Mucosa of stomach (tissue), 1 donor: ENCODE results near the gene PSD2.
A peak's percentile ranks its signal among the peaks of the same experiment; 100 is the strongest.

ENCODE experiments used
- H3K27me3 ChIP-seq: one replicate; pipeline ENCODE4 v1.7.0; 2013; ENCODE audit warnings: mild to moderate bottlenecking, low read length; ENCODE audit not compliant: control insufficient read depth, insufficient read depth
- H3K36me3 ChIP-seq: one replicate; pipeline ENCODE4 v1.7.0; 2013; ENCODE audit warnings: low read length; ENCODE audit not compliant: control insufficient read depth, insufficient read depth
- H3K4me1 ChIP-seq: one replicate; pipeline ENCODE4 v1.7.0; 2013; ENCODE audit warnings: mild to moderate bottlenecking, low read length; ENCODE audit not compliant: control insufficient read depth, insufficient read depth
- H3K4me3 ChIP-seq: one replicate; pipeline ENCODE4 v1.7.0; 2013; ENCODE audit warnings: low read length
- H3K9ac ChIP-seq: one replicate; pipeline ENCODE4 v1.7.0; 2013; ENCODE audit warnings: mild to moderate bottlenecking, low read length, moderate library complexity
- H3K9me3 ChIP-seq: one replicate; pipeline ENCODE4 v1.7.0; 2013; ENCODE audit warnings: mild to moderate bottlenecking, low read length, moderate library complexity; ENCODE audit not compliant: control insufficient read depth
- donor health status: Pancreatic carcinoma.

Gene PSD2

DNA sequence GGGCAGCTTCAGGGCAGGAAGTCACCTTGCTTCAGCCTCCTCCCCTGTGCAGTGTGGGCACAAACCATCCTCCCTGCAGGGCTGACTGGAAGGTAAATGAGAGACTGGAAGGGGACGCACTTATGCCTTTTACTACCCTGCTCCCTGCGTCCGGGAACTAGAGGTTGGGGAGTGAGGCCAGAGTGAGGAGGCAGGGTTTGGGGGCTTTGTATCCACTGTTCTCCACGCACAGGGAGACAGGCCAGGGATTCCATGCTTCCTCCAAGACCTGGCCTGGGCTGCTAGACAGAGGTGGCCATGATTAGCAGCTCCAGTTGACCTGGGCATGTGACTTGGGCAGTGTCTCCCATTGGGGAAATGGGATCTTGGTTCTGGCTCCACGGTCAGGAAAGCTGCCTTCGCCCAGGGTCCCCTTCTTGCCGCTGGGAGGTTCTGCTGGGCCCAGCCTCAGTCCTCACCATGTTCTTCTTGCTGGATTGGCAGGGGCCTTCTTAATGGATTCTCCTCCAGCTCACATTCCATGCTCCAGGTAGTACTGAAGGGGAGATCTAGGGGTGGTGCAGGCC is 37.0 kb upstream of the PSD2 start:
- H3K27me3 ChIP-seq, result peaks cover 42% of the 10 kb centered on the region
- no peak overlapping the region for H3K9ac ChIP-seq
- H3K9me3 ChIP-seq, result no peaks in the 10 kb centered on the region
- no peak overlapping the region for H3K4me3 ChIP-seq
- H3K4me1 ChIP-seq, result peaks cover 7% of the 10 kb centered on the region
- no peaks in the 10 kb centered on the region for H3K36me3 ChIP-seq

GRCh38 chr5:139759219-139759721 is 36.3 kb upstream of the PSD2 start:
- H3K9me3 ChIP-seq, result no peaks in the 10 kb centered on the region
- H3K4me1 ChIP-seq, result peaks cover 7% of the 10 kb centered on the region
- H3K9ac ChIP-seq, result no peak overlapping the region
- peaks cover 47% of the 10 kb centered on the region for H3K27me3 ChIP-seq
- H3K4me3 ChIP-seq, result no peak overlapping the region
- no peaks in the 10 kb centered on the region for H3K36me3 ChIP-seq

DNA sequence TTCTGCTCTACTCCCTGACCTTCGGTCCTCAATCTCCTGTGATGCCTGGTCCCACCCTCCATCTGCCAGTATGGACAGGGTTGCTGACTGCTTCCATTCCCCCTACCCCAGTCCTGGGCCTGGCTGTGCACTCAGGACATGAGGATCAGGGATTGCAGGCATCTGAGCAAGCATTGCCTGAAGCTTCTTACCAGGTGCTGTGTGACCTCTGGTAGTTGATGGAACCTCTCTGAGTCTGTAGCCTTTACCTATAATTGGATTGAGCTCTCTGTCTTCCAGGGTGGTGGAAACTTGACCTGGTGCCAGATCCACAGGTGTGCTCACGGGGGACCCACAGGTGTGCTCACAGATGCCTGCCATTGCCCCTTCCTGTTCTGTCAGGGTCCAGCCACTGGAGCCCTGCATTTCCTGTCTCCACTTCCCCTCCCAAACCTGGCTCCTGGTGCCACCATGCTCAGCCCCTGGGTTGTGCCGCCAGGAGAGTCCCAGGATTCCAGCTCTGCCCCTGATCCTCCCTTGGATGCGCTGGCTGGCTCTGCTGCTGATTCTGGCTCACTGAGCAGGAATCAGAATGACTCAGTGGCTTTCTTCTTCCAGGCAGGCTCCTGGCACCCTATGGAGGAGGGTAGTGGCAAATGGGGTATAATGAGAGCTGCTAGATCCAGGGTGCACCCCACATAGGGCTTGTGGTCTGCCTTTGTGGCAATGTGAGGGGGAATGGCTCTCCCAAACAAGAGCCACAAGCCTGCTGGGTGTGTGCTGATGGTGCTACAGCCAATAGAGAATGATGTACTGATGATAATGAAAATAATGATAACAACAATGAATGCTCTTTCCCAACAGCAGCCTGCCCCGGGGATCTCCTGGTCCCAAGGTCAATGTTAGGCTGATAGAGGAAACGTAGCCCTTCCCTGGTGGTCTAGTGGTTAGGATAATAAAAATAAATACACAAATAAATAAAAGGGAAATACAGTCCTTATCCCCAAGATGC is 35.2 kb upstream of the PSD2 start:
- Histone ChIP-seq H3K9ac (no peak overlapping the region), H3K36me3 (no peaks in the 10 kb centered on the region), H3K4me1 (peaks cover 5% of the 10 kb centered on the region), H3K9me3 (no peaks in the 10 kb centered on the region), H3K4me3 (no peak overlapping the region), H3K27me3 (peaks cover 48% of the 10 kb centered on the region)

DNA sequence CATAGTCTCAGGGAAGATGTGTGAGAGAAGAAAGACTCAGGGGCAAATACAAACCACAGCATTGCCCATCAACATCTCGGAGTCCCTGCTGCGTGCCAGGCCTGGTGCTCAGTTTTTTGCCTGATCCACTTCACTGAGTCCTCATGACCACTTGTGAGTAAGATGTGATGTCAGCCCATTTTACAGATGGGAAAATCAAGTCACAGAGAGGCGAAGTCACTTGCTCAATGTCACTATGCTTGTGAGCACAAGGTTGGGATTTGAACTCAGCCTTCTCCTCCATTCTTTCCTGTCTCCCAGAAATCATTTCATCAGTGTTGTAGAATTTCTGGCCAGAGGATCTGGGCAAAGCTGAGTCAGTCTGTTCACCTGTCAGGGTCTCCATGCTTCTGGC is 34.6 kb upstream of the PSD2 start:
- no peak overlapping the region for H3K9ac ChIP-seq
- no peak overlapping the region for H3K4me3 ChIP-seq
- no peaks in the 10 kb centered on the region for H3K36me3 ChIP-seq
- H3K27me3 ChIP-seq, result peaks cover 41% of the 10 kb centered on the region
- H3K4me1 ChIP-seq, result peaks cover 7% of the 10 kb centered on the region
- no peaks in the 10 kb centered on the region for H3K9me3 ChIP-seq

GRCh38 chr5:139761501-139761900 is 34.1 kb upstream of the PSD2 start:
- H3K9me3 ChIP-seq, result no peaks in the 10 kb centered on the region
- H3K27me3 ChIP-seq, result peaks cover 37% of the 10 kb centered on the region

GRCh38 chr5:139762615-139763170 is 32.9 kb upstream of the PSD2 start:
- Histone ChIP-seq H3K4me3 (no peak overlapping the region), H3K9ac (no peak overlapping the region)

More at GRCh38 chr5:139761501-139761900, 34.1 kb upstream of the PSD2 start:
- H3K4me3 ChIP-seq, result no peak overlapping the region
- no peaks in the 10 kb centered on the region for H3K36me3 ChIP-seq
- peaks cover 4% of the 10 kb centered on the region for H3K4me1 ChIP-seq
- no peak overlapping the region for H3K9ac ChIP-seq

DNA sequence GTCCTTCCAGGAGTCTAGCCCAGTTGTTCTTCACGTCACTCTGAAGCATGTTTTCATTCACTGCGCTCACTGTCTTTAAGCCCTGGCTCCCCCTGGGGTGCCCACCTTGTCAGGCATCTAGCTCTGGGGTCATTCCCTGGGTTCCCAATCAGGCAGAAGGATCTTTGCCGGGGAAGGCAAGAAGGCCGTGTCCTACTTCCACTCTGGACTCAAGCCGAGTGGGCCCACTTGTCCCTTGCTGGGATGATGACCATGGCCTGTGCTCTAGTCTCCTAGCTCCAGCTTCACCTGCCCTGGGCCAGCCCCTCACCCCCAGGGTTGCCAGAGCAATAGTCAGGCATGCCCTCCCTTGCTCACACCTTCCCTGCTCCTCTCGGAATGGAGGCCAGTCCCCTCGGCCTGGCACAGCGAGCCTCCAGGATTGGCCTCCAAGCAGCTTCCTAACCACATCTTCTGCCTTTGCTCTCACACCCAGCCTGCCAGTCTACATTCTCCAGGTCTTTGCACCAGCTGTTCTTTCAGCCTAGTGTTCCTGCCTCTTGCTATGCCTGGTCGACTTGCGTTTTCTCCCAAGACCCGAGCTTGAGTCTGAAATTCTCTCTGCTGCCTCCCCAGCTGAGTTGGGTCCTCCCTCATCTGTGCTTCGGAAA is 32.2 kb upstream of the PSD2 start:
- Histone ChIP-seq H3K9me3 (no peaks in the 10 kb centered on the region), H3K4me1 (peaks cover 4% of the 10 kb centered on the region), H3K9ac (no peak overlapping the region), H3K4me3 (no peak overlapping the region), H3K36me3 (no peaks in the 10 kb centered on the region), H3K27me3 (peaks cover 24% of the 10 kb centered on the region)

More at GRCh38 chr5:139762615-139763170, 32.9 kb upstream of the PSD2 start:
- peaks cover 4% of the 10 kb centered on the region for H3K4me1 ChIP-seq
- peaks cover 26% of the 10 kb centered on the region for H3K27me3 ChIP-seq
- H3K36me3 ChIP-seq, result no peaks in the 10 kb centered on the region
- no peaks in the 10 kb centered on the region for H3K9me3 ChIP-seq

DNA sequence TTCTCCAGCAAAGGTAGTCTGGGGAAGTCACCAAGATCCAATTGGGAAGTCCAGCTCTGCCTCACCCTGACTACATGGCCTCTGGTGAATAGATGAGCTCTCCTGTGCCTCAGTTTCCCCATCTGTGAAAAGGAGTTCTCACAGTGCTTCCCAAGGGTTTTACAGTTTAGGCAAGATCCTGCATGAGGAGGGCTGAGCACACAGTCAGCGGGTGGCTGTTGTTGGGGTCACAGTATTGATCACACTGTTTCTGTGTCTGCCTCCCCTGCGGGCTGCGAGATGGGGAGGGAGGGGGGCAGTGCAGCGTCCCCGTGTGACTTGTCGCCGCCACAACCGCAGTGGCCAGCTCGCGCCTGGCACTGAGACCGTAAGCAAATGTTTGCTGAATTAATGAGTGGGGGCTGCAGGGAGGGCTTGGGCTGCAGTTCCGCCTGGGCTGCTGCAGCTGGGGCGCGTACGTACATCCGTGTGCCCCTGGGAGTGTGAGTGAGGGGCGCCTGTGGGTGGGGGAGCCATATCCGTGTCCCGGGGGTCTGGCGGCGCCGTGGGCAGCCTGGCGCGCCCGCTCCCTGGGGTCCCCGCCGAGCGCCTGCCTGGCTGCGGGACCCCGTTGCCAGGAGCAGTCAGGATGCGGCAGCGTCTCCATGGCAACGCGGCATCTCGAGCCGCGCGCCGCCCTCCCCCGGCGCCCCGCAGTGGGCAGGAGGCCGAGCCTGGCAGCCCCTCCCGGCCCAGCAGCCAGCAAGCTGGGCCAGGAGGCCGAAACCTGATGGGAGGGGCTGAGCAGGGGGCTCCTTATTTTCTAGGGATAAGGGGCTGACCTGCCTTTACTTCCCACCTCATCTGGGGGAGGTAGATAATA is 31.4 kb upstream of the PSD2 start:
- no peak overlapping the region for H3K9ac ChIP-seq
- peaks cover 24% of the 10 kb centered on the region for H3K27me3 ChIP-seq
- peaks cover 9% of the 10 kb centered on the region for H3K4me1 ChIP-seq
- no peaks in the 10 kb centered on the region for H3K36me3 ChIP-seq
- no peaks in the 10 kb centered on the region for H3K9me3 ChIP-seq
- H3K4me3 ChIP-seq, result no peak overlapping the region

DNA sequence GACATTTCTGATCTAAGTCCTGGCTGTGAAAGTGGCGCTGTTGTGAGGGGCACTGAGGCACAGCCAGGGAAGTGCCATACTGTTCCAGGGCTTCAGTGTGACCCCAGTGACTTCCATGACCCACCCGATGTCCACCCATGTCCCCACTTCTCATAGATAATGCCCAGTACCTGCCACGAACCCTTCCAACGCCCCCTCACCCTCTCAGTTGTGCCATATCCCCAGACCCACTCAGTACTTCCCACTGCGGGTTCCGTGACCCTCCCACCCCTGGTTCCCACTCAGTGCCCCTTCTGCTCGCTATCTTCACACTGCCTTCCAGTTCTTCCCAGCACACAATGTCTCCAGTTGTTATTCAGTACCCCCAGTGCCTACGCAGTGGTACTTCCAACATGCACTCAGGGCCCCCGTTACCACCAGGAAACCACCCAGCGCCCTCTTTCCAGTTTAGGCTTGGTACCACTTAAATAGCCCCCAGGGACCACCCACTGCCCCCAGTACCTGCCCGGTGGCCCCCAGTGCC is 30.7 kb upstream of the PSD2 start:
- H3K4me1 ChIP-seq, result peaks cover 17% of the 10 kb centered on the region
- no peaks in the 10 kb centered on the region for H3K9me3 ChIP-seq
- H3K9ac ChIP-seq, result no peak overlapping the region
- no peak overlapping the region for H3K4me3 ChIP-seq
- no peaks in the 10 kb centered on the region for H3K36me3 ChIP-seq
- peaks cover 24% of the 10 kb centered on the region for H3K27me3 ChIP-seq

DNA sequence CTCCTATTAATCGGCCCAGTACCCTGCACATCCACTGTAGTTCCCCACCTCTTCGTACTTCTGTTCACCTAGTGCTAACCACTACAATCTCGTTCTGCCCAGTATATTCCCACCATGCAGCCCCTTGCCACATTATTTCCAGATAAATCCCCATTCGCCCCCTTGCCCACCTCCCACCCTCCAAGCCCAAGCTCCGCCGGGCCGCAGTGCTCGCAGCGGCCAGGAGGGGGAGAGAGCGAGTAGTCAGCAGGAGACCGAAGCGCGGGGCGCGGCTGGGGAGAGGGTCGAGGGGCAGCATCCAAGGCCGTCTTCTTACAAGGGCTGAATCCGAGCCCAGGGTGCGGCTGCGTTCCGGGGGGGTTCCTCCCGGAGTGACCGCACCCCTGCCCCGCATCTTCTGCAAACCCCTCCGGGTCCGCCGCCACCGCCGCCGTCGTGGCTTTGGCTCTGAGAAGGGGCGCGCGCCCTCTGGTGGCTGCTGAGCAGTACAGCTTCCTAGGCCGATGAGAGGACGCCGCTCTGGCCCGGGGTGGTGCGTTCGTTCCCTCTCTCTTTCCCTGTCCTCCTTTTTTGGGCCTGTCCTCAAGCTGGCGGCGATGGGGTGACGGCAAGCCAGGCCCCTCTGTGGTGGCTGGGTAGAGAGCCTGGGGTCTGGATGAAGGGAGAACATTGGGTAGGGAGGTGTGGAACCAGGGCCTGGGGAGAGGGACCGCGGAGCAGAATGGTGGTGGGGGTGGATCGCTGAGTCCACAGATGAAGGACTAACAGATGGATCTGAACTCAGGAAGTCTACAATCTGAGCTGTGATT is 30.0 kb upstream of the PSD2 start:
- Histone ChIP-seq H3K4me1 (peaks cover 17% of the 10 kb centered on the region), H3K9me3 (no peaks in the 10 kb centered on the region), H3K4me3 (peak overlapping the region; percentile 41), H3K36me3 (no peaks in the 10 kb centered on the region), H3K9ac (peak overlapping the region; percentile 29), H3K27me3 (peaks cover 24% of the 10 kb centered on the region)
